Esophagus squamous epithelium (tissue), 4 donors: ENCODE data around the gene KRTAP3-3.

Experiments used
- CTCF ChIP-seq, 6 experiments: fragments of 450-650 bp in 4 of 6; fragments of 200-600 bp in 2 of 6; sonication (generic) in 2 of 6; IDR thresholded peaks; one replicate each; pipeline ENCODE4 v1.5.1; 2016 to 2019; ENCODE audit warnings: antibody characterized with exemption in 6 of 6, mild to moderate bottlenecking in 4 of 6, moderate library complexity in 4 of 6
- POLR2A ChIP-seq, 4 donors: fragments of 450-650 bp; IDR thresholded peaks; one replicate each; pipeline ENCODE4 v1.6.1; 2017; ENCODE audit warnings: antibody characterized with exemption in 4 of 4, mild to moderate bottlenecking in 4 of 4, moderate library complexity in 3 of 4

GRCh38 chr17:40953881-40954280 is 40.1 kb downstream of the KRTAP3-3 start:
- no peak for TF ChIP-seq CTCF (IDR thresholded peaks at IDR 0.05)
- no peak for TF ChIP-seq POLR2A (IDR thresholded peaks at IDR 0.05)
